T-helper 2 cell (primary cell): ENCODE results near the gene CDC73.
A peak's percentile ranks its signal among the peaks of the same experiment; 100 is the strongest.
"Not testable (repeated sequence)": the region's sequence is repeated elsewhere in the genome, so short reads cannot be mapped to it uniquely, and the experiment has no call there.

ENCODE experiments used
- DNase-seq, 5 experiments: peaks; one replicate each; pipeline versions ENCODE4 v3.0.0 to v3.0.0-alpha.2; 2012 to 2022

Gene CDC73

GRCh38 chr1:193237381-193237978 lies 115.6 kb downstream of the CDC73 start:
- no peak for DNase-seq

GRCh38 chr1:193240609-193241008 lies 118.8 kb downstream of the CDC73 start:
- no peak for DNase-seq

GRCh38 chr1:193241132-193241827 lies 119.4 kb downstream of the CDC73 start:
- peak in 1 of 5 experiments; percentile 81 for DNase-seq

GRCh38 chr1:193242000-193242399 lies 120.2 kb downstream of the CDC73 start:
- DNase-seq, result no peak

- no peak for DNase-seq
Measured at GRCh38 chr1:193249187-193249586, 127.4 kb downstream of the CDC73 start.

- no peak for DNase-seq
Measured at GRCh38 chr1:193251950-193252349, 130.1 kb downstream of the CDC73 start.

- DNase-seq, result no peak
Measured at GRCh38 chr1:193256019-193256418, 134.2 kb downstream of the CDC73 start.

GRCh38 chr1:193259636-193260035 lies 137.8 kb downstream of the CDC73 start:
- no peak for DNase-seq

- no peak for DNase-seq
Measured at GRCh38 chr1:193260056-193260745, 138.4 kb downstream of the CDC73 start.

GRCh38 chr1:193260896-193261295 lies 139.1 kb downstream of the CDC73 start:
- no peak for DNase-seq

- no peak for DNase-seq
Measured at GRCh38 chr1:193262661-193263060, 140.8 kb downstream of the CDC73 start.

- peak in 1 of 5 experiments; percentile 16 for DNase-seq
Measured at GRCh38 chr1:193264313-193265065, 142.7 kb downstream of the CDC73 start.

- DNase-seq, result no peak
Measured at GRCh38 chr1:193265716-193266115, 143.9 kb downstream of the CDC73 start.

GRCh38 chr1:193266794-193267193 lies 145.0 kb downstream of the CDC73 start:
- not testable (repeated sequence) for DNase-seq

- DNase-seq, result peak in 1 of 5 experiments; percentile 18
Measured at GRCh38 chr1:193270996-193271395, 149.2 kb downstream of the CDC73 start.

- DNase-seq, result no peak
Measured at GRCh38 chr1:193275773-193276172, 153.9 kb downstream of the CDC73 start.

GRCh38 chr1:193278968-193279367 lies 157.1 kb downstream of the CDC73 start:
- no peak for DNase-seq

GRCh38 chr1:193281894-193282293 lies 160.1 kb downstream of the CDC73 start:
- DNase-seq, result no peak

- DNase-seq, result no peak
Measured at GRCh38 chr1:193283016-193283415, 161.2 kb downstream of the CDC73 start.

- DNase-seq, result no peak
Measured at GRCh38 chr1:193284219-193284618, 162.4 kb downstream of the CDC73 start.

- DNase-seq, result no peak
Measured at GRCh38 chr1:193285641-193286040, 163.8 kb downstream of the CDC73 start.

GRCh38 chr1:193288548-193289080 lies 166.8 kb downstream of the CDC73 start:
- not testable (repeated sequence) for DNase-seq

- DNase-seq, result no peak
Measured at GRCh38 chr1:193293726-193294125, 171.9 kb downstream of the CDC73 start.
